ENCODE data around the gene KLLN. TPM values are rescaled to one million over a fixed set of nuclear protein-coding genes. Genes with fewer than 3 reads are reported as not detected.
"Not testable (repeated sequence)": the region's sequence is repeated elsewhere in the genome, so short reads cannot be mapped to it uniquely, and the experiment has no call there.

Gene KLLN, protein sequence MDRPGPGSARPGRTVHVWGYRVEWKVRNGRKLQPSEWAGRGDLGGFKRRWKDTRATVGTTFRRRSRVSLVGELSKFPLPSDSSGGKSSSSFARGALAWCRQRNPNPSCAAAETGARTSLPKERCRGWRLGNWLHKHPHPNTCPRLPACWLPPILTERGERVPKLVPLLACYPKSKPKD
- under 1 TPM; 0.17 to 0.69 (median 0.41) TPM for total RNA-seq
- polyA plus RNA-seq = under 1 TPM; 0.15 to 0.19 TPM
- long read RNA-seq, donor 1 = 0 reads
- long read RNA-seq, donor 2 = 0 reads
- long read RNA-seq, donor 3 = 0 reads

DNA sequence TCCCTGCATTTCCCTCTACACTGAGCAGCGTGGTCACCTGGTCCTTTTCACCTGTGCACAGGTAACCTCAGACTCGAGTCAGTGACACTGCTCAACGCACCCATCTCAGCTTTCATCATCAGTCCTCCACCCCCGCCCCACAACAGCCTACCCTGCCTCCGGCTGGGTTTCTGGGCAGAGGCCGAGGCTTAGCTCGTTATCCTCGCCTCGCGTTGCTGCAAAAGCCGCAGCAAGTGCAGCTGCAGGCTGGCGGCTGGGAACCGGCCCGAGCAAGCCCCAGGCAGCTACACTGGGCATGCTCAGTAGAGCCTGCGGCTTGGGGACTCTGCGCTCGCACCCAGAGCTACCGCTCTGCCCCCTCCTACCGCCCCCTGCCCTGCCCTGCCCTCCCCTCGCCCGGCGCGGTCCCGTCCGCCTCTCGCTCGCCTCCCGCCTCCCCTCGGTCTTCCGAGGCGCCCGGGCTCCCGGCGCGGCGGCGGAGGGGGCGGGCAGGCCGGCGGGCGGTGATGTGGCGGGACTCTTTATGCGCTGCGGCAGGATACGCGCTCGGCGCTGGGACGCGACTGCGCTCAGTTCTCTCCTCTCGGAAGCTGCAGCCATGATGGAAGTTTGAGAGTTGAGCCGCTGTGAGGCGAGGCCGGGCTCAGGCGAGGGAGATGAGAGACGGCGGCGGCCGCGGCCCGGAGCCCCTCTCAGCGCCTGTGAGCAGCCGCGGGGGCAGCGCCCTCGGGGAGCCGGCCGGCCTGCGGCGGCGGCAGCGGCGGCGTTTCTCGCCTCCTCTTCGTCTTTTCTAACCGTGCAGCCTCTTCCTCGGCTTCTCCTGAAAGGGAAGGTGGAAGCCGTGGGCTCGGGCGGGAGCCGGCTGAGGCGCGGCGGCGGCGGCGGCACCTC, at the start of gene KLLN, which contains the start of gene PTEN:
KLLN (minus strand) TSS at position 481 of the 891 bp plus-strand sequence. CDS start 1,046 bp downstream, outside the sequence.
PTEN (plus strand) TSS at position 573 of the 891 bp plus-strand sequence. CDS start 845 bp downstream, outside the sequence.
- peak within 1 kb of the TSS; percentile 91 to 99 (median 98) for H3K27ac ChIP-seq
- intact Hi-C loops (cut with DNase I) = loop anchor here in 9 of 10 donors (2.0 to 10.0 kb wide), 17 partner anchors 92 to 689 kb away; no protein-coding TSS in a partner anchor
- DNase-seq = peak; percentile 92
- H3K9me3 ChIP-seq = no peaks in the 10 kb centered on the region
- WGBS, 2 donors = 0% methylated on average over 69 to 89 of the region's 89 CpGs
- TF ChIP-seq, protein P1, sequence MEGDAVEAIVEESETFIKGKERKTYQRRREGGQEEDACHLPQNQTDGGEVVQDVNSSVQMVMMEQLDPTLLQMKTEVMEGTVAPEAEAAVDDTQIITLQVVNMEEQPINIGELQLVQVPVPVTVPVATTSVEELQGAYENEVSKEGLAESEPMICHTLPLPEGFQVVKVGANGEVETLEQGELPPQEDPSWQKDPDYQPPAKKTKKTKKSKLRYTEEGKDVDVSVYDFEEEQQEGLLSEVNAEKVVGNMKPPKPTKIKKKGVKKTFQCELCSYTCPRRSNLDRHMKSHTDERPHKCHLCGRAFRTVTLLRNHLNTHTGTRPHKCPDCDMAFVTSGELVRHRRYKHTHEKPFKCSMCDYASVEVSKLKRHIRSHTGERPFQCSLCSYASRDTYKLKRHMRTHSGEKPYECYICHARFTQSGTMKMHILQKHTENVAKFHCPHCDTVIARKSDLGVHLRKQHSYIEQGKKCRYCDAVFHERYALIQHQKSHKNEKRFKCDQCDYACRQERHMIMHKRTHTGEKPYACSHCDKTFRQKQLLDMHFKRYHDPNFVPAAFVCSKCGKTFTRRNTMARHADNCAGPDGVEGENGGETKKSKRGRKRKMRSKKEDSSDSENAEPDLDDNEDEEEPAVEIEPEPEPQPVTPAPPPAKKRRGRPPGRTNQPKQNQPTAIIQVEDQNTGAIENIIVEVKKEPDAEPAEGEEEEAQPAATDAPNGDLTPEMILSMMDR (IDR thresholded peaks at IDR 0.05) = peak in 1 of 9 donors; percentile 10
- peaks cover 0 to 32% (median 17%) of the 10 kb centered on the region in 9 donors for H3K4me1 ChIP-seq
- ATAC-seq = peak; percentile 72 to 89 (median 76)
- peak within 1 kb of the TSS; percentile 77 to 90 (median 85) for H3K4me3 ChIP-seq
- H3K36me3 ChIP-seq = no peaks in the 10 kb centered on the region
- H3K27me3 ChIP-seq = no peaks in the 10 kb centered on the region

DNA sequence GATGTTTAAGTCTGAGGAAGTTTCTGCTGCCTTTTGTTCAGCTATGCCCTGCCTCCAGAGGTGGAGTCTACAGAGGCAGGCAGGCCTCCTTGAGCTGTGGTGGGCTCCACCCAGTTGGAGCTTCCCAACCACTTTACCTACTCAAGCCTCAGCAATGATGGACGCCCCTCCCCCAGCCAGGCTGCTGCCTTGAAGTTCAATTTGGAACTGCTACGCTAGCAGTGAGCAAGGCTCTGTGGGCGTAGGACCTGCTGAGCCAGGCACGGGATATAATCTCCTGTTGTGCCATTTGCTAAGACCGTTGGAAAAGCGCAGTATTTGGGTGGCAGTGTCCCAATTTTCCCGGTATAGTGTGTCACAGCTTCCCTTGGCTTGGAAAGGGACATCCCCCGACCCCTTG, 40.1 kb upstream of the KLLN start:
- DNase-seq; ATAC-seq; H3K4me3 ChIP-seq; H3K27ac ChIP-seq; H3K27me3 ChIP-seq; intact Hi-C loops (cut with DNase I): not testable (repeated sequence)
- Histone ChIP-seq H3K9me3 (peaks cover 0 to 42% (median 12%) of the 10 kb centered on the region in 11 donors), H3K36me3 (peaks cover 0 to 46% (median 7%) of the 10 kb centered on the region in 9 donors), H3K4me1 (peaks cover 0 to 28% (median 17%) of the 10 kb centered on the region in 9 donors)
- WGBS, 2 donors = 97 to 99% methylated on average over 8 of the region's 8 CpGs

DNA sequence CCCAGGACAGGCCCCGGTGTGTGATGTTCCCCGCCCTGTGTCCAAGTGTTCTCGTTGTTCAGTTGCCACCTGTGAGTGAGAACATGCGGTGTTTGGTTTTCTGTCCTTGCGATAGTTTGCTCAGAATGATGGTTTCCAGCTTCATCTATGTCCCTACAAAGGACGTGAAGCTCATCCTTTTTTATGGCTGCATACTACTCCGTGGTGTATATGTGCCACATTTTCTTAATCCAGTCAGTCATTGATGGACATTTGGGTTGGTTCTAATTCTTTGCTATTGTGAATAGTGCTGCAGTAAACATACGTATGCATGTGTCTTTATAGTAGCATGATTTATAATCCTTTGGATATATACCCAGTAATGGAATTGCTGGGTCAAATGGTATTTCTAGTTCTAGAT, 34.6 kb upstream of the KLLN start:
- H3K27me3 ChIP-seq; ATAC-seq; DNase-seq; intact Hi-C loops (cut with DNase I); H3K4me3 ChIP-seq; H3K27ac ChIP-seq: not testable (repeated sequence)
- peaks cover 0 to 49% (median 0%) of the 10 kb centered on the region in 9 donors for H3K36me3 ChIP-seq
- H3K4me1 ChIP-seq = peaks cover 0 to 34% (median 24%) of the 10 kb centered on the region in 9 donors
- 98 to 99% methylated on average over 8 of the region's 8 CpGs for WGBS, 2 donors
- H3K9me3 ChIP-seq = peaks cover 0 to 37% (median 3%) of the 10 kb centered on the region in 11 donors

DNA sequence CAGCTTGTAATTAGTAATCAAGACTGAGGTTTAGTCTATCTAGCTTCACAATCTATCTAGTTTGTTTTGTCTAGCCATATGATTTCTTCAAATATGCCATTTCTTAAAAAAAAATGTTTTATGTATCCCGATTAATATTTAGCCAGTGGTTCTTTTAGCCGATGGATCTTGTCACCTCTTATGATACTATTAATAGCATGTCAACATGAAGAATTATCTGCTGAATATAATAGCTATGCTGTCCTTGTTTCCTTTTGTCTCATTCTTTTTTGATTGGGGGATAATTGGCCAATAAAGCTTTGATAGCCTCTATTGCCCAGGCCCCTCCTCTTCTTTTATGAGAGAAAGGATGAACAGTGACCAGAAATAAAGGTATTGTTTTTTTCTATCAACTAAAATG, 32.9 kb upstream of the KLLN start:
- intact Hi-C loops (cut with DNase I) = no loop called here
- ATAC-seq = no peak
- H3K9me3 ChIP-seq = peaks cover 0 to 19% (median 0%) of the 10 kb centered on the region in 11 donors
- H3K27me3 ChIP-seq = no peaks in the 10 kb centered on the region
- TF ChIP-seq, protein P1 (IDR thresholded peaks at IDR 0.05) = no peak
- no peak overlapping the region for H3K4me3 ChIP-seq
- peak overlapping the region in 1 of 10 donors; percentile 31 for H3K27ac ChIP-seq
- peaks cover 0 to 47% (median 37%) of the 10 kb centered on the region in 9 donors for H3K4me1 ChIP-seq
- DNase-seq = no peak
- H3K36me3 ChIP-seq = peaks cover 0 to 33% (median 0%) of the 10 kb centered on the region in 9 donors
- WGBS, 2 donors = 43 to 50% methylated on average over 2 of the region's 2 CpGs

DNA sequence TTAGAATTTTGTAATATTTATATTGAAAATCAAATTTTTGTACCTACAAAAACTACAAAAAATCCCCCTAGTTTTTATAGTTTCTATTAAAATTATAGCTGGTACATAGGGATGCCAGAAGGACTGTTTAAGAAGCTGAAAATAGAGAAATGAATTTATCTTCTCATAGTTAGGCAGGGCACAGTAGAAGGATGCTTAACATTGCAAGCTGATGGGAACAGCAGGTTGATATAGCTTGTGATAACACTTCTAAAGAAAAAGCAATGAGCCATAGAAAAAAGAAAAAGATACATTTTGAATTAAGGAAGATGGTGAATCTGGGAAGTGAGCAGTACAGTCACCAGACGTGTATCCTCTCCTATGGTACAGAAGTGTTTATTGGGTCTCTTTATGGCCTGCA, 32.1 kb upstream of the KLLN start:
- peak overlapping the region in 1 of 10 donors; percentile 31 for H3K27ac ChIP-seq
- 73 to 82% methylated on average over 1 of the region's 1 CpG for WGBS, 2 donors
- H3K4me3 ChIP-seq = no peak overlapping the region
- peaks cover 0 to 49% (median 37%) of the 10 kb centered on the region in 9 donors for H3K4me1 ChIP-seq
- no peak for DNase-seq
- TF ChIP-seq, protein P1 (IDR thresholded peaks at IDR 0.05) = no peak
- ATAC-seq = no peak
- H3K36me3 ChIP-seq = peaks cover 0 to 34% (median 0%) of the 10 kb centered on the region in 9 donors
- no peaks in the 10 kb centered on the region for H3K27me3 ChIP-seq
- H3K9me3 ChIP-seq = peaks cover 0 to 19% (median 0%) of the 10 kb centered on the region in 11 donors
- intact Hi-C loops (cut with DNase I) = no loop called here

All from heart right ventricle (tissue), 16 donors.